Measurements from ENCODE around the gene RAB11FIP4. TPM values are rescaled to one million over a fixed set of nuclear protein-coding genes. Genes with fewer than 3 reads are reported as not detected.

Gene RAB11FIP4
- total and polyA plus RNA-seq, 2 of the 8 experiments (the other 6 are each of a cell fraction or from before 2014, with no cell fraction given): 21.7 to 53.2 TPM

- Histone ChIP-seq H3K23ac (ENCODE audit: insufficient read length) (no peak overlapping the region), H2AK5ac (ENCODE audit: low read depth, low read length) (no peak overlapping the region), H3K9ac (replicated peaks in 1 of 4; ENCODE audit: extremely low read depth in 1 of 4, low read depth in 3 of 4, low read length in 3 of 4) (no peak overlapping the region), H2BK15ac (ENCODE audit: low read length) (no peak overlapping the region), H3K4me2 (ENCODE audit: insufficient read depth in 1 of 2, low read depth in 2 of 2, low read length in 2 of 2) (no peak overlapping the region), H2BK12ac (ENCODE audit: low read depth, low read length) (no peak overlapping the region), H3K18ac (ENCODE audit: extremely low read depth, low read length) (no peak overlapping the region), H3K9me3 (ENCODE audit: insufficient read depth in 2 of 2, low read depth in 1 of 2, low read length in 1 of 2) (no peaks in the 10 kb centered on the region), H3K27me3 (replicated peaks in 1 of 4; ENCODE audit: control insufficient read depth in 3 of 4, extremely low read depth in 1 of 4, insufficient read depth in 3 of 4, low read length in 3 of 4) (peaks cover 1 to 23% (median 17%) of the 10 kb centered on the region in 4 experiments), H4K91ac (replicated peaks; ENCODE audit: insufficient read length, low read length) (no peak overlapping the region), H3K4ac (replicated peaks; ENCODE audit: insufficient read length, low read depth, low read length) (no peak overlapping the region), H3K36me3 (ENCODE audit: control insufficient read depth in 2 of 4, insufficient read depth in 4 of 4, low read length in 3 of 4) (no peaks in the 10 kb centered on the region), H3K56ac (replicated peaks; ENCODE audit: insufficient read length, low read depth, low read length) (no peak overlapping the region), H3K23me2 (ENCODE audit: low read depth, low read length) (peaks cover 7% of the 10 kb centered on the region; the same call in 1 of the 2 replicates), H2BK120ac (replicated peaks; ENCODE audit: low read depth, low read length) (no peak overlapping the region), H2AFZ (ENCODE audit: low read length) (no peak overlapping the region), H3K14ac (ENCODE audit: insufficient read length) (no peak overlapping the region), H3K79me1 (ENCODE audit: low read depth, low read length) (no peaks in the 10 kb centered on the region), H4K5ac (ENCODE audit: insufficient read length, low read depth, low read length) (no peak overlapping the region), H3K79me2 (ENCODE audit: control insufficient read depth in 1 of 2, insufficient read depth in 2 of 2, low read length in 2 of 2) (no peaks in the 10 kb centered on the region), H2BK20ac (ENCODE audit: low read length) (no peak overlapping the region), H3K27ac (ENCODE audit: low read depth, low read length) (no peak overlapping the region), H3K4me1 (replicated peaks in 1 of 4; ENCODE audit: control insufficient read depth in 3 of 4, insufficient read depth in 4 of 4, low read length in 3 of 4) (peaks cover 0 to 13% (median 8%) of the 10 kb centered on the region in 4 experiments; a peak in 6 of 7 replicates), H4K20me1 (replicated peaks in 1 of 2; ENCODE audit: control insufficient read depth in 1 of 2, insufficient read depth in 2 of 2, low read length in 2 of 2) (no peaks in the 10 kb centered on the region), H3K4me3 (ENCODE audit: extremely low read depth in 1 of 4, insufficient read depth in 2 of 4, low read depth in 3 of 4, low read length in 4 of 4) (no peak overlapping the region), H2BK5ac (ENCODE audit: low read depth, low read length) (no peak overlapping the region), H4K8ac (ENCODE audit: extremely low read depth, insufficient read depth, low read length) (no peak overlapping the region)
- ChIA-PET CTCF (ENCODE audit: partially characterized antibody) (interaction anchor here (0.5 to 3.0 kb wide), 5 partner anchors 8 to 523 kb away, joined by 3 to 35 read pairs (median 18); no protein-coding TSS in a partner anchor), POLR2A (ENCODE audit: partially characterized antibody) (interaction anchor here (1.3 to 1.4 kb wide), 2 partner anchors 10 to 101 kb away, joined by 3 read pairs; no protein-coding TSS in a partner anchor)
- DNase-seq (ENCODE audit: low read depth in 1 of 2, low spot score in 2 of 2): peak in 1 of 2 experiments; percentile 35
- TF ChIP-seq EGR1 (IDR thresholded peaks at IDR 0.05; ENCODE audit: borderline replicate concordance, low read depth, low read length) (no peak), FOSL1 (IDR thresholded peaks at IDR 0.05; ENCODE audit: insufficient read depth, low read depth, low read length) (no peak)
- WGBS, 2 experiments (ENCODE audit: extremely low coverage in 1 of 2, insufficient coverage in 1 of 2, insufficient read length in 1 of 2, insufficient replicate concordance in 2 of 2, low coverage in 1 of 2, low lambda C conversion rate in 2 of 2, missing lambda C conversion rate in 1 of 2): 87% methylated on average over 12 of the region's 12 CpGs; no CpG with 5 or more reads in 1 of the 2 experiments
- FAIRE-seq: no peak
Measured at GRCh38 chr17:31387438-31387837, 4.0 kb upstream of the RAB11FIP4 start.
